Tibial nerve (tissue), 4 donors: ENCODE measurements around the gene SV2A. TPM values are rescaled to one million over a fixed set of nuclear protein-coding genes. Genes with fewer than 3 reads are reported as not detected.
"Not testable (repeated sequence)": the region's sequence is repeated elsewhere in the genome, so short reads cannot be mapped to it uniquely, and the experiment has no call there.

Source experiments
- DNase-seq, 2 donors: peaks; one replicate each; pipeline ENCODE4 v3.0.0-alpha.2; 2019; ENCODE audit warnings: low spot score in 2 of 2
- H3K27ac ChIP-seq, 4 donors: fragments of 200-600 bp; sonication (generic) in 3 of 4; one replicate each; pipeline ENCODE4 v1.5.1; 2017 to 2019; ENCODE audit warnings: mild to moderate bottlenecking in 1 of 4
- H3K27me3 ChIP-seq, 2 donors: fragments of 200-600 bp; sonication (generic) in 1 of 2; one replicate each; pipeline versions ENCODE4 v1.5.1 to v1.6.0; 2017 to 2019
- H3K36me3 ChIP-seq, 3 donors: fragments of 200-600 bp; sonication (generic); one replicate each; pipeline ENCODE4 v1.5.1; 2018 to 2019
- H3K4me1 ChIP-seq, 4 donors: fragments of 200-600 bp; sonication (generic) in 3 of 4; one replicate each; pipeline ENCODE4 v1.5.1; 2017 to 2019
- H3K4me3 ChIP-seq, 4 donors: fragments of 200-600 bp; sonication (generic) in 3 of 4; one replicate each; pipeline ENCODE4 v1.5.1; 2017 to 2019; ENCODE audit warnings: mild to moderate bottlenecking in 1 of 4, moderate library complexity in 1 of 4
- H3K9me3 ChIP-seq, 4 donors: fragments of 200-600 bp; sonication (generic) in 3 of 4; one replicate each; pipeline ENCODE4 v1.5.1; 2017 to 2019
- CTCF ChIP-seq, 5 experiments: fragments of 200-600 bp in 3 of 5; fragments of 450-650 bp in 2 of 5; sonication (generic) in 3 of 5; IDR thresholded peaks; one replicate each; pipeline ENCODE4 v1.5.1; 2016 to 2019; ENCODE audit warnings: antibody characterized with exemption in 5 of 5, mild to moderate bottlenecking in 3 of 5, moderate library complexity in 2 of 5
- EP300 ChIP-seq, 2 donors: sonication (generic); formaldehyde crosslinking; IDR thresholded peaks; one replicate each; pipeline ENCODE4 v1.6.1; 2017; ENCODE audit warnings: antibody characterized with exemption in 2 of 2, mild to moderate bottlenecking in 1 of 2
- POLR2A ChIP-seq, 2 donors: fragments of 450-650 bp; IDR thresholded peaks; one replicate each; pipeline ENCODE4 v1.6.1; 2017; ENCODE audit warnings: antibody characterized with exemption in 2 of 2, mild to moderate bottlenecking in 2 of 2, moderate library complexity in 2 of 2
- WGBS, 2 donors: methylation state at CpG; one replicate each; pipeline ENCODE4 v1.1.5; 2018; 5-methylcytosine and 5-hydroxymethylcytosine counted together
- total RNA-seq, 4 donors: library from RNA; depleted of rRNA; stranded (reverse); fragments of >200 nt; gene quantifications; one replicate each; pipeline ENCODE4 v1.1.0, GENCODE V29; 2016

SV2A gene
- total RNA-seq, 4 donors from 2014 or later = 0.66 to 2.7 (median 1.8) TPM

DNA sequence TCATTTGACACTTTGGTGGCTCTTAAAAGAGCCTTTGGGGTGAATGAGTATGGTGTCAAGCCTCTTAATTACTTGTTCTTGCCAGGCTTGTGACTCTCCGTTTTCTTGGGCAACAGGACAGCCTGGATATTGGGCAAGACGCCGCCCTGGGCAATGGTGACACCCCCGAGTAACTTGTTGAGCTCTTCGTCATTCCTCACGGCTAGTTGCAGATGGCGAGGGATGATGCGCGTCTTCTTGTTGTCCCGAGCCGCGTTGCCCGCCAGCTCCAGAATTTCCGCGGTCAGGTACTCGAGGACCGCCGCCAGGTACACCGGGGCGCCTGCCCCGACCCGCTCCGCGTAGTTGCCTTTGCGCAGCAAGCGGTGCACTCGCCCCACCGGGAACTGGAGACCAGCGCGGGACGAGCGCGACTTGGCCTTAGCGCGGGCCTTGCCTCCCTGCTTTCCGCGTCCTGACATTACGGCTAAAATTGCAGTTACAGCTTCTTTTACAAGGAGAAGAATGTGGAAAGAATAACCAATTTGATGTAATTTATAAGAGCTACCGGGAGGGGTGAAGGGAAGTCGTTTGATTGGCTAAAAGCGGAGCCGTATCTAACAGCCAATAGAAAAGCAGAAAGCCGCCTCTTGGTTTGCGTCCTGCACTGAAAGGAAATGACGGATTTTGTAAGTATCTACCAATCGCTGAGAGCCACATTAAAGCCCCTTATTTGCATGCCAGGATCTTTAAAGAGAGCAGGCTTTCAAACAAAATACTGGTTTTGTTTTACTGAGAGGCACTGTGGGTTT lies 30.0 kb downstream of the SV2A start:
- peak overlapping the region; percentile 63 to 89 (median 78) for H3K4me3 ChIP-seq
- WGBS, 2 donors = 1% methylated on average over 36 to 46 of the region's 46 CpGs
- DNase-seq = peak; percentile 61 to 88
- no peaks in the 10 kb centered on the region for H3K27me3 ChIP-seq
- no peaks in the 10 kb centered on the region for H3K36me3 ChIP-seq
- TF ChIP-seq EP300 (IDR thresholded peaks at IDR 0.05) (peak; percentile 55 to 100), CTCF (IDR thresholded peaks at IDR 0.05) (peak in 2 of 5 experiments; percentile 24 to 34), POLR2A (IDR thresholded peaks at IDR 0.05) (peak; percentile 88 to 90)
- peak overlapping the region; percentile 95 to 100 (median 100) for H3K27ac ChIP-seq
- no peaks in the 10 kb centered on the region for H3K9me3 ChIP-seq
- peaks cover 0 to 26% (median 14%) of the 10 kb centered on the region in 4 donors for H3K4me1 ChIP-seq

DNA sequence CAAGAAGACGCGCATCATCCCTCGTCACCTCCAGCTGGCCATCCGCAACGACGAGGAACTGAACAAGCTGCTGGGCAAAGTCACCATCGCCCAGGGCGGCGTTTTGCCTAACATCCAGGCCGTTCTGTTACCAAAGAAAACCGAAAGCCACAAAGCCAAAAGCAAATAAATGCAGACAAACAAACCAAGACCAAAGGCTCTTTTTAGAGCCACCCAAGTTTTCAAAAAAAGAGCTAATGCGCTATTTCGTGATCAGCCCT lies 30.5 kb downstream of the SV2A start:
- DNase-seq, H3K36me3 ChIP-seq, H3K9me3 ChIP-seq, H3K27me3 ChIP-seq: not testable (repeated sequence)
- H3K4me3 ChIP-seq = peak overlapping the region; percentile 63 to 89 (median 78)
- H3K4me1 ChIP-seq = peaks cover 0 to 26% (median 14%) of the 10 kb centered on the region in 4 donors
- 0 to 1% methylated on average over 13 of the region's 13 CpGs for WGBS, 2 donors
- H3K27ac ChIP-seq = peak overlapping the region; percentile 95 to 100 (median 100)

DNA sequence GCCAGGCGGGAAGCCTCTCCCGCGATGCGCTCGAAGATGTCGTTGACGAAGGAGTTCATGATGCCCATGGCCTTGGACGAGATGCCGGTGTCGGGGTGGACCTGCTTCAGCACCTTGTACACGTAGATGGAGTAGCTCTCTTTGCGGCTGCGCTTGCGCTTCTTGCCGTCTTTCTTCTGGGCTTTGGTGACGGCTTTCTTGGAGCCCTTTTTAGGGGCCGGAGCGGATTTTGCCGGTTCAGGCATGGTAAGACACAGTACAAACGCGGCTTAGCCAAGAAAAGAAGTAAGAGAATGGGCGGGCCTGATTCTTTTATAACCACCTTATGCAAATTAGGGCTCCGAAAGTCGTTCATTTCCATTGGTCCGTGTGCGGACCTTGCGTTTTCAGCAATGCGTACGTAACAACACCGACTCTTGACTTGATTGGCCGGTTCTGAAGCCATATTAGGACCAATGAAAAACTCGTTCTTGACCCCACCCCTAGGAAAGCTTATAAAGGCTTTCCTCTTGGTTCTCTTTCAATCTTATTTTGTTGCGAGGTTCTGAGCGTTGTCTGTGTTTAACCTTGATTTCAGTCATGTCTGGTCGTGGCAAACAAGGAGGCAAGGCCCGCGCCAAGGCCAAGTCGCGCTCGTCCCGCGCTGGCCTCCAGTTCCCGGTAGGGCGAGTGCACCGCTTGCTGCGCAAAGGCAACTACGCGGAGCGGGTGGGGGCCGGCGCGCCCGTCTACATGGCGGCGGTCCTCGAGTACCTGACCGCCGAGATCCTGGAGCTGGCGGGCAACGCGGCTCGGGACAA lies 31.0 kb downstream of the SV2A start:
- no peaks in the 10 kb centered on the region for H3K36me3 ChIP-seq

DNA sequence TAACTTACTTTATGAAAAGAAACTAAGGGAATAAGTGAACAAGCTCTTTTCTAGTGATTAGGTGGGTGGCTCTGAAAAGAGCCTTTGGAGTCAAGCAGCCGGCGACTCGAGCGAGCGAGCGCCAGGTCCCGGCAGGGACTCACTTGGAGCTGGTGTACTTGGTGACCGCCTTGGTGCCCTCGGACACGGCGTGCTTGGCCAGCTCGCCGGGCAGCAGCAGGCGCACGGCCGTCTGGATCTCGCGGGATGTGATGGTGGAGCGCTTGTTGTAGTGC lies 31.6 kb downstream of the SV2A start:
- Histone ChIP-seq H3K4me3 (peak overlapping the region; percentile 63 to 83 (median 72)), H3K27ac (peak overlapping the region; percentile 95 to 100 (median 96)), H3K4me1 (peaks cover 0 to 26% (median 14%) of the 10 kb centered on the region in 4 donors)
- 0 to 1% methylated on average over 17 to 19 of the region's 19 CpGs for WGBS, 2 donors
- not testable (repeated sequence) for H3K36me3 ChIP-seq, DNase-seq, H3K9me3 ChIP-seq, H3K27me3 ChIP-seq

More for the DNA sequence above, 31.0 kb downstream of the SV2A start:
- peak overlapping the region; percentile 63 to 89 (median 78) for H3K4me3 ChIP-seq
- WGBS, 2 donors = 0% methylated on average over 54 to 60 of the region's 62 CpGs
- peak overlapping the region; percentile 95 to 100 (median 100) for H3K27ac ChIP-seq
- H3K9me3 ChIP-seq = no peaks in the 10 kb centered on the region
- DNase-seq = peak; percentile 70 to 96
- peaks cover 0 to 26% (median 14%) of the 10 kb centered on the region in 4 donors for H3K4me1 ChIP-seq
- H3K27me3 ChIP-seq = no peaks in the 10 kb centered on the region
- TF ChIP-seq POLR2A (IDR thresholded peaks at IDR 0.05) (peak; percentile 98 to 99), EP300 (IDR thresholded peaks at IDR 0.05) (peak; percentile 96 to 100), CTCF (IDR thresholded peaks at IDR 0.05) (peak in 2 of 5 experiments; percentile 31 to 34)

DNA sequence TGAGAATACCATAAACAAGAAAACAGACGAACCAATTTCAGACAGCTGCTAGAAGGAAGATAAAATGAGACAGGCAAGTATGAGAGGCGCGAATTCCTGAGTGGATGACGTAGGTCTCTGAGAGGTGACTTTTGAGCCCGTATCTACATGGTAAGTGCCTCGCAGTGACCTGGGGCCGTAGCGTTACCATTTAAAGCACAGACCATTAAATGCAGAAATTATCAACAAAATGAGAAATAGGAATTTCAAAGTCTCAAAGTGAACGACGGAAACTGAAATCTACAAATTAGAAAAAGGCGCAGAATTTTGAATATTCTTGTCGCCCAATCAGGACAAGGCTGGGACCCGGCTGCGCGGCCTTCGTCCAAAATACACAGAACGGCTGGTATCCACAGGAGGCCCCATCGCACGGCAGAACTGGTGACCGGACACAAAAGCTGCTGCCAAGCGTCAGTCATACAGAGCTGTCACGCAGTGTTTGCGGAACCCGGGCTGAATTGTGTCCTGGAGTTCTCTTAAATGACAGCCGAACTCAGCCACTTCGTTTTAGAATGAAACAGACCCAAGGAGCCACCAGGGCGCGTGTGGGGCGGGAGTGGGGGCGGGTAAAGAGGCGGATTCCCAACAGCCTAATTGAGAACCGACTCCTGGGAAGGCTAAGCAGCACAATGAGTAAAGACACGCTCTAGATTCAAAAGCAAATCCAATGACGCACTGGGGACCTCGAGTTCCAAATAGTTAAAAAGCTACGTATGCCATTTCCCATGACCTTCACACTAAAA lies 32.1 kb downstream of the SV2A start:
- WGBS, 2 donors = 0% methylated on average over 36 of the region's 36 CpGs
- Histone ChIP-seq H3K36me3 (no peaks in the 10 kb centered on the region), H3K4me3 (peak overlapping the region; percentile 63 to 83 (median 72)), H3K9me3 (no peaks in the 10 kb centered on the region), H3K4me1 (peaks cover 0 to 26% (median 14%) of the 10 kb centered on the region in 4 donors), H3K27ac (peak overlapping the region; percentile 95 to 100 (median 96)), H3K27me3 (no peaks in the 10 kb centered on the region)
- TF ChIP-seq POLR2A (IDR thresholded peaks at IDR 0.05) = peak; percentile 69 to 71
- TF ChIP-seq CTCF (IDR thresholded peaks at IDR 0.05) = peak in 1 of 5 experiments; percentile 42
- peak; percentile 39 to 88 for TF ChIP-seq EP300 (IDR thresholded peaks at IDR 0.05)
- DNase-seq = peak; percentile 85 to 86
